ENCODE measurements around the gene KIF26B.

- TF ChIP-seq CTCF (conservative IDR thresholded peaks at IDR 0.05; ENCODE audit: low read length), result no peak
- no peak for TF ChIP-seq EZH2phosphoT487 (IDR thresholded peaks at IDR 0.05; ENCODE audit: borderline replicate concordance)
Measured at GRCh38 chr1:245154429-245155271, at the start of gene KIF26B.

Data from Loucy (cell line).